ENCODE data around the gene BEND2.

DNA sequence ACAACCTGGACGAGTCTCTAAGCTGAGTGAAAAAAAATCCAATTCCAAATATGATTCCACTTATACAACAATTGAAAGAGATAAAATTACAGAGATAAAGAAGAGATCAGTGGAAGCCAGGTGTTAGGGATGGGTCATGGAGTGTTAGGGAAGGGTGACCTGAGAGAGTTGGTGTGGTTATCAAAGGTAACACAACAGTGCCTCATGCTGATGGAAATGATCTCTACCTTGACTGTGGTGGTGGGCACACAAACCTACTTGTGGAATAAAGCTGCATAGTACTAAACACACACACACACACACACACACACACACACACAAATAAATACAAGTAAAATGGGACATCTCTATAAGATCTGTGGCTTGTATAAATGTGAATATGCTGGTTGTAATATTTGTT lies 26.0 kb downstream of the BEND2 start:
- TF ChIP-seq, protein P1, sequence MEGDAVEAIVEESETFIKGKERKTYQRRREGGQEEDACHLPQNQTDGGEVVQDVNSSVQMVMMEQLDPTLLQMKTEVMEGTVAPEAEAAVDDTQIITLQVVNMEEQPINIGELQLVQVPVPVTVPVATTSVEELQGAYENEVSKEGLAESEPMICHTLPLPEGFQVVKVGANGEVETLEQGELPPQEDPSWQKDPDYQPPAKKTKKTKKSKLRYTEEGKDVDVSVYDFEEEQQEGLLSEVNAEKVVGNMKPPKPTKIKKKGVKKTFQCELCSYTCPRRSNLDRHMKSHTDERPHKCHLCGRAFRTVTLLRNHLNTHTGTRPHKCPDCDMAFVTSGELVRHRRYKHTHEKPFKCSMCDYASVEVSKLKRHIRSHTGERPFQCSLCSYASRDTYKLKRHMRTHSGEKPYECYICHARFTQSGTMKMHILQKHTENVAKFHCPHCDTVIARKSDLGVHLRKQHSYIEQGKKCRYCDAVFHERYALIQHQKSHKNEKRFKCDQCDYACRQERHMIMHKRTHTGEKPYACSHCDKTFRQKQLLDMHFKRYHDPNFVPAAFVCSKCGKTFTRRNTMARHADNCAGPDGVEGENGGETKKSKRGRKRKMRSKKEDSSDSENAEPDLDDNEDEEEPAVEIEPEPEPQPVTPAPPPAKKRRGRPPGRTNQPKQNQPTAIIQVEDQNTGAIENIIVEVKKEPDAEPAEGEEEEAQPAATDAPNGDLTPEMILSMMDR (IDR thresholded peaks at IDR 0.05; ENCODE audit: low read depth, low read length) = no peak
- no peak for TF ChIP-seq POLR2A (IDR thresholded peaks at IDR 0.05; ENCODE audit: extremely low read depth, insufficient read length)

Measured in NB4 (cell line).